ENCODE data around the gene IPCEF1.

The IPCEF1 gene

GRCh38 chr6:154301839-154302752 lies 54.5 kb downstream of the IPCEF1 start:
- H3K36me3 ChIP-seq: no peaks in the 10 kb centered on the region
- no peaks in the 10 kb centered on the region for H3K9me3 ChIP-seq
- H3K27me3 ChIP-seq: no peaks in the 10 kb centered on the region
- H3K4me3 ChIP-seq (ENCODE audit: low read depth, low read length): no peak overlapping the region
- no peak for TF ChIP-seq CTCF (IDR thresholded peaks at IDR 0.05; ENCODE audit: low read depth, low read length)
- H3K4me1 ChIP-seq: no peaks in the 10 kb centered on the region
- no peak for DNase-seq

DNA sequence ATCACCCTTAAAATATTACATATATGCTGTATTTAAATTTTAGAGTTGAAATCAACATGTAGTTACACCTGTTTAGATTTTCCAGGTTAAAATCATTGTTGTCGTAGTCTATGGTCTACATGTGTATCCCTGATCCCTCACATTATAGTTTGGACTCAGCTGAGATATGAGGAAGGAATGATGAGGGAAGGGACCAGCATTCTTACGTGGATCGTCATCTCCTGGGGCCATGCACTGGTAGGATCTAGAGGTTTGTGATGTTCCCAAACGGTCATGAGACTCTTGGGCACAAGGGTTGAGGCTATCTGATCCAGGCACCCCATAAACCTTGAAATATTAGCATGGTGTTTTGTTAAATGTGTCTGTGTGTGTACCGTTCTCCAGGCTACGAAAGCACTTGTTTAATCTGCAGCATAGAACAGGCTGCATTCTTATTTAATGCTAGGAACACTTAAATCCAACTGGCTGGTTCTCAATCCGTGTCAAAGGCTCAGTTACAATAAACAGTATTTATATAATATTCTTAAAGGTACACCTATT lies 55.4 kb downstream of the IPCEF1 start:
- H3K4me3 ChIP-seq (ENCODE audit: low read depth, low read length): no peak overlapping the region
- TF ChIP-seq CTCF (IDR thresholded peaks at IDR 0.05; ENCODE audit: low read depth, low read length): no peak
- H3K36me3 ChIP-seq: no peaks in the 10 kb centered on the region
- H3K27me3 ChIP-seq: no peaks in the 10 kb centered on the region
- no peaks in the 10 kb centered on the region for H3K9me3 ChIP-seq
- H3K4me1 ChIP-seq: no peaks in the 10 kb centered on the region
- no peak for DNase-seq

DNA sequence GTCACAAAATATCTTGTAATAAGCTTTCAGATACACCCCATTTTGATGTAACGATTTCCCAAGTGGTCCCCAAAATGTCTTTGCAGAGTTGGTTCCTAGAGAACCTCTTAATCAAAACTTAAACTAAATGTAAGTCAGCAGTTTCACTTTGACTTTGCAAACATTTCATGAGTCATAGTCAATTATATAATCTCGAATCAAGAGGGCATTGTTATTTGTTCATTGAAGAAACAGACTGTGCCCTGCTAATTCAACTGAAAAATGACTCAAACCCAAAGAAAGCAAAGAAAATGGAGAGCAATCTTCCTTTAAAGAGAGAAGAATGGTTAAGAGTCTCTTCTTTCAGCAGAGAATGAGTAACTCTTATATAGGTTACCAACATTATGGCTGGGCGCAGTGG lies 58.3 kb downstream of the IPCEF1 start:
- TF ChIP-seq CTCF (IDR thresholded peaks at IDR 0.05; ENCODE audit: low read depth, low read length): no peak
- Histone ChIP-seq H3K36me3 (no peaks in the 10 kb centered on the region), H3K9me3 (no peaks in the 10 kb centered on the region), H3K27me3 (no peaks in the 10 kb centered on the region), H3K4me3 (ENCODE audit: low read depth, low read length) (no peak overlapping the region), H3K4me1 (no peaks in the 10 kb centered on the region)
- no peak for DNase-seq

GRCh38 chr6:154297721-154298120 lies 58.9 kb downstream of the IPCEF1 start:
- DNase-seq: no peak
- TF ChIP-seq CTCF (IDR thresholded peaks at IDR 0.05; ENCODE audit: low read depth, low read length): no peak
- Histone ChIP-seq H3K9me3 (no peaks in the 10 kb centered on the region), H3K4me3 (ENCODE audit: low read depth, low read length) (no peak overlapping the region), H3K36me3 (no peaks in the 10 kb centered on the region), H3K27me3 (no peaks in the 10 kb centered on the region), H3K4me1 (no peaks in the 10 kb centered on the region)

DNA sequence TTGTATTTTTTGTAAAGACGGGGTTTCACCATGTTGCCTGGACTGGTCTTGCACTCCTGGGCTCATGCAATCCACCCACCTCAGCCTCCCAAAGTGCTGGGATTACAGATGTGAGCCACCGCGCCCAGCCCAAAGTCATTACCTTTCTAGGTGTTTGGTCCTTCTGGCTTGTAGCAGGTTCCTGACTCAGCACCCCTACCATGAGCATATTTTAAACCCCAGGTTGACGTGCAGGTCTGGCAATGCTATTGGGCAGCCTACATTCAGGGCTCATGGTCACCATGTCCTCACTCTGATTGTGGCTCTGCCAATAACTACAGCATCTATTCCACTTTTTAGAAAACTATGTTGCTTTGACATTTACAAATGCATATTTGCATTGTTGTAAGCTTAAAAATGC lies 59.4 kb downstream of the IPCEF1 start:
- Histone ChIP-seq H3K36me3 (no peaks in the 10 kb centered on the region), H3K27me3 (no peaks in the 10 kb centered on the region), H3K4me1 (no peaks in the 10 kb centered on the region), H3K9me3 (no peaks in the 10 kb centered on the region), H3K4me3 (ENCODE audit: low read depth, low read length) (no peak overlapping the region)
- DNase-seq: no peak
- TF ChIP-seq CTCF (IDR thresholded peaks at IDR 0.05; ENCODE audit: low read depth, low read length): no peak

GRCh38 chr6:154295733-154296132 lies 60.9 kb downstream of the IPCEF1 start:
- Histone ChIP-seq H3K9me3 (no peaks in the 10 kb centered on the region), H3K4me1 (no peaks in the 10 kb centered on the region), H3K4me3 (ENCODE audit: low read depth, low read length) (no peak overlapping the region), H3K27me3 (no peaks in the 10 kb centered on the region), H3K36me3 (no peaks in the 10 kb centered on the region)
- DNase-seq: no peak
- TF ChIP-seq CTCF (IDR thresholded peaks at IDR 0.05; ENCODE audit: low read depth, low read length): no peak
